ENCODE results near the gene QSOX2.
"Not testable (repeated sequence)": the region's sequence is repeated elsewhere in the genome, so short reads cannot be mapped to it uniquely, and the experiment has no call there.

The QSOX2 gene

GRCh38 chr9:136239135-136239982 is 6.3 kb downstream of the QSOX2 start:
- H3K79me2 ChIP-seq (ENCODE audit: insufficient read depth, low read length) = peaks cover 100% of the 10 kb centered on the region
- no peaks in the 10 kb centered on the region for H3K27me3 ChIP-seq (ENCODE audit: insufficient read depth, low read length, poor library complexity, severe bottlenecking)
- peaks cover 24% of the 10 kb centered on the region; the same call in 1 of the 2 replicates for H3K36me3 ChIP-seq (ENCODE audit: insufficient read depth, low read length)
- H3K4me2 ChIP-seq (ENCODE audit: low read depth, low read length, poor library complexity, severe bottlenecking) = peak overlapping the region; percentile 67
- no peak overlapping the region for H2AFZ ChIP-seq (ENCODE audit: low read length)
- H3F3A ChIP-seq (ENCODE audit: low read depth) = peaks cover 4% of the 10 kb centered on the region; the same call in 1 of the 2 replicates
- peak overlapping the region; percentile 74 for H3K9ac ChIP-seq (ENCODE audit: low read depth, low read length, poor library complexity, severe bottlenecking)
- no peak for TF ChIP-seq EZH2phosphoT487 (IDR thresholded peaks at IDR 0.05; ENCODE audit: borderline replicate concordance)
- TF ChIP-seq, protein P1, sequence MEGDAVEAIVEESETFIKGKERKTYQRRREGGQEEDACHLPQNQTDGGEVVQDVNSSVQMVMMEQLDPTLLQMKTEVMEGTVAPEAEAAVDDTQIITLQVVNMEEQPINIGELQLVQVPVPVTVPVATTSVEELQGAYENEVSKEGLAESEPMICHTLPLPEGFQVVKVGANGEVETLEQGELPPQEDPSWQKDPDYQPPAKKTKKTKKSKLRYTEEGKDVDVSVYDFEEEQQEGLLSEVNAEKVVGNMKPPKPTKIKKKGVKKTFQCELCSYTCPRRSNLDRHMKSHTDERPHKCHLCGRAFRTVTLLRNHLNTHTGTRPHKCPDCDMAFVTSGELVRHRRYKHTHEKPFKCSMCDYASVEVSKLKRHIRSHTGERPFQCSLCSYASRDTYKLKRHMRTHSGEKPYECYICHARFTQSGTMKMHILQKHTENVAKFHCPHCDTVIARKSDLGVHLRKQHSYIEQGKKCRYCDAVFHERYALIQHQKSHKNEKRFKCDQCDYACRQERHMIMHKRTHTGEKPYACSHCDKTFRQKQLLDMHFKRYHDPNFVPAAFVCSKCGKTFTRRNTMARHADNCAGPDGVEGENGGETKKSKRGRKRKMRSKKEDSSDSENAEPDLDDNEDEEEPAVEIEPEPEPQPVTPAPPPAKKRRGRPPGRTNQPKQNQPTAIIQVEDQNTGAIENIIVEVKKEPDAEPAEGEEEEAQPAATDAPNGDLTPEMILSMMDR (conservative IDR thresholded peaks at IDR 0.05; ENCODE audit: low read length) = no peak
- peaks cover 19% of the 10 kb centered on the region for H4K20me1 ChIP-seq (ENCODE audit: insufficient read depth, low read length, poor library complexity, severe bottlenecking)
- H3K4me3 ChIP-seq (ENCODE audit: low read length, poor library complexity, severe bottlenecking) = peak overlapping the region; percentile 60
- no peaks in the 10 kb centered on the region for H3K9me2 ChIP-seq (replicated peaks; ENCODE audit: low read depth, low read length)
- no peaks in the 10 kb centered on the region for H3K9me3 ChIP-seq (ENCODE audit: insufficient read depth, low read depth, low read length)
- peaks cover 66% of the 10 kb centered on the region for H3K4me1 ChIP-seq (ENCODE audit: insufficient read depth, low read length, poor library complexity, severe bottlenecking)

DNA sequence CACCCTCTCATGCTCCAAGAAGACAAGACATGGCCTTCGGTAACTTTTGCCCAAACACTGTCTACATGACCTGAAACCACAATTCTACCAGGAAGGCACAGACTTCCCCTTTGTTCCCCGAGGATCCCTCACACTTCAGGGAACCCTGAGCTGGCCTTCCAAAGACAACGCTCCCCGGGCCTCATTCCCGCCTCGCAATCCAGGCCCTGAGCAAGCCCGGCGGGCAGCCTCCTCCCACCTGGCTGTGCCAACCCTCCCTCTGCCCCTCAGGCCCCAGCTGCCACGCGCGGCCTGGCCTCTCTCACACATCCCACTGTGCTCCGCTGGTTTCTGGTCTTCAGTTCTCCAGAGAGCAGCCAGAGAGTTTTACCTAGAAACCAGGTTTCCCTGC is 7.3 kb downstream of the QSOX2 start:
- no peak for TF ChIP-seq EZH2phosphoT487 (IDR thresholded peaks at IDR 0.05; ENCODE audit: borderline replicate concordance)

GRCh38 chr9:136237486-136238341 is 7.9 kb downstream of the QSOX2 start:
- Histone ChIP-seq H2AFZ (ENCODE audit: low read length) (no peak overlapping the region), H3K27me3 (ENCODE audit: insufficient read depth, low read length, poor library complexity, severe bottlenecking) (no peaks in the 10 kb centered on the region), H4K20me1 (ENCODE audit: insufficient read depth, low read length, poor library complexity, severe bottlenecking) (peaks cover 7% of the 10 kb centered on the region), H3K36me3 (ENCODE audit: insufficient read depth, low read length) (peaks cover 24% of the 10 kb centered on the region; the same call in 1 of the 2 replicates), H3K79me2 (ENCODE audit: insufficient read depth, low read length) (peaks cover 99% of the 10 kb centered on the region), H3K4me3 (ENCODE audit: low read length, poor library complexity, severe bottlenecking) (peak overlapping the region; percentile 60), H3K9ac (ENCODE audit: low read depth, low read length, poor library complexity, severe bottlenecking) (peak overlapping the region; percentile 74), H3F3A (ENCODE audit: low read depth) (no peaks in the 10 kb centered on the region), H3K4me2 (ENCODE audit: low read depth, low read length, poor library complexity, severe bottlenecking) (peak overlapping the region; percentile 67), H3K4me1 (ENCODE audit: insufficient read depth, low read length, poor library complexity, severe bottlenecking) (peaks cover 67% of the 10 kb centered on the region), H3K9me2 (replicated peaks; ENCODE audit: low read depth, low read length) (no peaks in the 10 kb centered on the region), H3K9me3 (ENCODE audit: insufficient read depth, low read depth, low read length) (no peaks in the 10 kb centered on the region)
- TF ChIP-seq EZH2phosphoT487 (IDR thresholded peaks at IDR 0.05; ENCODE audit: borderline replicate concordance) = no peak
- TF ChIP-seq, protein P1 (conservative IDR thresholded peaks at IDR 0.05; ENCODE audit: low read length) = no peak

More for the DNA sequence above, 7.3 kb downstream of the QSOX2 start:
- H3K9ac ChIP-seq (ENCODE audit: low read depth, low read length, poor library complexity, severe bottlenecking) = peak overlapping the region; percentile 74
- peaks cover 10% of the 10 kb centered on the region for H4K20me1 ChIP-seq (ENCODE audit: insufficient read depth, low read length, poor library complexity, severe bottlenecking)
- peaks cover 100% of the 10 kb centered on the region for H3K79me2 ChIP-seq (ENCODE audit: insufficient read depth, low read length)
- H3K4me3 ChIP-seq (ENCODE audit: low read length, poor library complexity, severe bottlenecking) = peak overlapping the region; percentile 60
- no peak overlapping the region for H2AFZ ChIP-seq (ENCODE audit: low read length)
- peak overlapping the region; percentile 67 for H3K4me2 ChIP-seq (ENCODE audit: low read depth, low read length, poor library complexity, severe bottlenecking)
- peaks cover 24% of the 10 kb centered on the region; the same call in 1 of the 2 replicates for H3K36me3 ChIP-seq (ENCODE audit: insufficient read depth, low read length)
- no peaks in the 10 kb centered on the region for H3F3A ChIP-seq (ENCODE audit: low read depth)
- H3K4me1 ChIP-seq (ENCODE audit: insufficient read depth, low read length, poor library complexity, severe bottlenecking) = peaks cover 66% of the 10 kb centered on the region
- no peaks in the 10 kb centered on the region for H3K9me3 ChIP-seq (ENCODE audit: insufficient read depth, low read depth, low read length)
- no peaks in the 10 kb centered on the region for H3K27me3 ChIP-seq (ENCODE audit: insufficient read depth, low read length, poor library complexity, severe bottlenecking)
- H3K9me2 ChIP-seq (replicated peaks; ENCODE audit: low read depth, low read length) = no peaks in the 10 kb centered on the region

GRCh38 chr9:136236471-136237410 is 8.9 kb downstream of the QSOX2 start:
- not testable (repeated sequence) for H2AFZ ChIP-seq (ENCODE audit: low read length); H3K9me3 ChIP-seq (ENCODE audit: insufficient read depth, low read depth, low read length); H3K9ac ChIP-seq (ENCODE audit: low read depth, low read length, poor library complexity, severe bottlenecking); H3K27me3 ChIP-seq (ENCODE audit: insufficient read depth, low read length, poor library complexity, severe bottlenecking); H3K9me2 ChIP-seq (replicated peaks; ENCODE audit: low read depth, low read length); H3F3A ChIP-seq (ENCODE audit: low read depth); H4K20me1 ChIP-seq (ENCODE audit: insufficient read depth, low read length, poor library complexity, severe bottlenecking); H3K4me2 ChIP-seq (ENCODE audit: low read depth, low read length, poor library complexity, severe bottlenecking); H3K4me3 ChIP-seq (ENCODE audit: low read length, poor library complexity, severe bottlenecking)
- Histone ChIP-seq H3K79me2 (ENCODE audit: insufficient read depth, low read length) (peaks cover 90% of the 10 kb centered on the region), H3K4me1 (ENCODE audit: insufficient read depth, low read length, poor library complexity, severe bottlenecking) (peaks cover 63% of the 10 kb centered on the region), H3K36me3 (ENCODE audit: insufficient read depth, low read length) (peaks cover 24% of the 10 kb centered on the region; the same call in 1 of the 2 replicates)

All from Loucy (cell line).